SK-N-MC (cell line): ENCODE results near the gene OR10G2.
"Not testable (repeated sequence)": the region's sequence is repeated elsewhere in the genome, so short reads cannot be mapped to it uniquely, and the experiment has no call there.

Experiments
- DNase-seq: peaks from one replicate; pipeline ENCODE4 v3.0.0-alpha.2; 2011; ENCODE audit warnings: low read depth, low spot score
- H3K27ac ChIP-seq: fragments of 200-600 bp; sonication (generic); 2 replicates; pipeline ENCODE4 v1.5.1; 2016; ENCODE audit warnings: mixed run types
- H3K36me3 ChIP-seq: fragments of 200-600 bp; sonication (generic); 2 replicates; pipeline ENCODE4 v1.6.1; 2017; ENCODE audit warnings: antibody characterized with exemption, low read length, mixed read lengths; ENCODE audit not compliant: insufficient read depth
- H3K4me3 ChIP-seq: fragments of 200-600 bp; sonication (generic); 2 replicates; pipeline ENCODE4 v1.5.1; 2016
- H3K9ac ChIP-seq: fragments of 200-600 bp; sonication (generic); 2 replicates; pipeline ENCODE4 v1.8.0; 2017; ENCODE audit warnings: mixed run types, mixed read lengths; ENCODE audit not compliant: insufficient read length
- H3K9me3 ChIP-seq: fragments of 200-600 bp; sonication (generic); 2 replicates; pipeline ENCODE4 v1.6.1; 2017; ENCODE audit warnings: low read depth, mild to moderate bottlenecking, antibody characterized with exemption, low read length, moderate library complexity, mixed read lengths
- EZH2 ChIP-seq: fragments of 200-600 bp; sonication (generic); IDR thresholded peaks from one replicate; pipeline ENCODE4 v1.6.1; 2017; ENCODE audit warnings: antibody characterized with exemption
- FOXP2 ChIP-seq: optimal IDR thresholded peaks from 2 replicates; pipeline ENCODE3; 2011; ENCODE audit warnings: mild to moderate bottlenecking, moderate library complexity; ENCODE audit not compliant: insufficient read depth; ENCODE audit errors: extremely low read length, control extremely low read depth
- POLR2AphosphoS5 ChIP-seq: IDR thresholded peaks from 2 replicates; pipeline ENCODE4 v1.6.1; 2012; ENCODE audit warnings: mild to moderate bottlenecking, low read depth, low read length, borderline replicate concordance

OR10G2 gene

DNA sequence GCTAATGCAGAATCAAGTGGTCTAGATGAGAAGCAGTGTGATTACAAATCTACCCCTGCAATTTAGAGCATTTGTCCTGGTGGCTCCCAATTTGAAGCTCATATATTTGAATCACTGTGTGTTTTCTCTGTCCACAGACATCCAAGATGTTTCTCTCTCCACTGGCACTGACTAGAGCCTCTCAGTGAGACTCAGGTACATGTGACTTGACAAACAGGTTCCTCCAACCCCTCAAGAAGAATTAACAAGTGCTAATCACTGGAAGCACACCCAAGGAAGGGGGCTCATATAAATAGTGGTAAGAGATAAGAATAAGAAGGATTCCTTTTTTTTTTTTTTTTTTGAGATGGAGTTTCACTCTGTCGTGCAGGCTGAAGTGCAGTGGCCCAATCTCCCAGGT is 20.5 kb downstream of the OR10G2 start:
- TF ChIP-seq FOXP2 (no peak), EZH2 (no peak), POLR2AphosphoS5 (no peak)
- no peaks in the 10 kb centered on the region for H3K9me3 ChIP-seq
- DNase-seq = no peak
- no peaks in the 10 kb centered on the region for H3K36me3 ChIP-seq
- H3K4me3 ChIP-seq = no peak overlapping the region
- H3K9ac ChIP-seq = no peak overlapping the region
- no peak overlapping the region for H3K27ac ChIP-seq

DNA sequence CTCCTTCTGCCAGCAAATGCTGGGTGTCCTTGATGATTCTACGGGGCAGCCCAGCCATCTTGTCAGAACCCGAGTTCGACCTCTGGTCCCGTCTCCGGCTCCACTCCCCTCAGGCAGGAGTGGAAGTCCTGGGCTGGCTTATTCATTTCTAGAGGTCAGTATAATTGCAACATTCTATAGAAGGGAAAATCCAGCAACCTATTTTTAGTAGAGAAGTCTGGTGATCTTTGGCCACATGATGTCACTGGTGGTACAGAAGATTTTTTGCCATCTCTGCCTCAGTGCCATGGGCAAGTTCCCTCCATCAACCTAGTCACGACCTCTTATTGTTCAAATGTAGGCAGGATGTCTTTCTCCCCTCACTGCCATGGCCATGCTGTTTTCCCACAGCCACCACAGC is 22.4 kb downstream of the OR10G2 start:
- H3K4me3 ChIP-seq = no peak overlapping the region
- H3K9ac ChIP-seq = no peak overlapping the region
- no peak for DNase-seq
- no peaks in the 10 kb centered on the region for H3K9me3 ChIP-seq
- no peaks in the 10 kb centered on the region for H3K36me3 ChIP-seq
- no peak overlapping the region for H3K27ac ChIP-seq
- no peak for TF ChIP-seq FOXP2
- TF ChIP-seq POLR2AphosphoS5 = no peak
- no peak for TF ChIP-seq EZH2

DNA sequence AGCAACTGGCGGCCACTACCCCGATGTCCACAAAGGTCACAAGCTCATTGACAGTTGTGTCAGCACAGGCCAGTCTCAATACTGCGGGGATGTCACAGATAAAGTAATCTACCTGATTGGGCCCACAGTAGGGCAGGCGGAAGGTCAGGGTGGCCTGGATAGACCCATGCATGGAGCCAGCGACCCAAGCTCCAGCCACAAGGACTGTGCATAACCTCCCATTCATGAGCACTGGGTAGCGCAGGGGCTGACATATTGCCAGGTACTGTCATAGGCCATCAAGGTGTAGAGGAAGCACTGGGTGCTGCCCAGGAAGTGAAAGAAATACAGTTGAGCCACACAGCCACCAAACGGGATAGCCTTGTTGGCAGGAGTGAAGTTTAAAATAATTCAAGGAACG is 32.6 kb downstream of the OR10G2 start:
- not testable (repeated sequence) for H3K4me3 ChIP-seq, H3K27ac ChIP-seq, H3K9me3 ChIP-seq, H3K36me3 ChIP-seq, H3K9ac ChIP-seq, DNase-seq

DNA sequence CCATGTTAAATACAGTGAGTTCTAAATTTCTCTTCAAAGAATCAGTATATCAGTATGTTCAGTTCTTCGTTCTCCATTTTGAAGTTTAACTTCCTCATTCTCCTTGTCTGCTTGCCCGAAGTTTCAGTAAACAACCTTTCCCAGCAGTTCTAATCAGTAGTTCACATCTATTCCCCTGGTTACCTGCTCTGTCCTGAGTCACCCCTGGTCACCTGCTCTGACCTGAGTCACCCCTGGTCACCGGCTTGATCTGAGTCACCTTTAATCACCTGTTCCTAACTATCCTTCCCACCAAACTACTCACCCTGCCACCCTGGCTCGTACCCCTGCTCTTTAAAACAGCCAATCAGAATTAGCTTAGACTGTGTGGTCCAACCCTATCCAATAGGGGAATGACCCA is 45.4 kb downstream of the OR10G2 start:
- Histone ChIP-seq H3K27ac (no peak overlapping the region), H3K36me3 (no peaks in the 10 kb centered on the region), H3K9ac (no peak overlapping the region), H3K4me3 (no peak overlapping the region), H3K9me3 (peaks cover 2% of the 10 kb centered on the region; the same call in 1 of the 2 replicates)
- no peak for DNase-seq
- no peak for TF ChIP-seq FOXP2
- no peak for TF ChIP-seq EZH2
- TF ChIP-seq POLR2AphosphoS5 = no peak
